Fibroblast of gingiva (primary cell): Measurements from ENCODE around the gene PRDM16.
"Not testable (repeated sequence)": the region's sequence is repeated elsewhere in the genome, so short reads cannot be mapped to it uniquely, and the experiment has no call there.

Experiments
- DNase-seq: peaks from one replicate; pipeline ENCODE4 v3.0.0-alpha.2; 2011; ENCODE audit warnings: low read depth

Gene PRDM16

DNA sequence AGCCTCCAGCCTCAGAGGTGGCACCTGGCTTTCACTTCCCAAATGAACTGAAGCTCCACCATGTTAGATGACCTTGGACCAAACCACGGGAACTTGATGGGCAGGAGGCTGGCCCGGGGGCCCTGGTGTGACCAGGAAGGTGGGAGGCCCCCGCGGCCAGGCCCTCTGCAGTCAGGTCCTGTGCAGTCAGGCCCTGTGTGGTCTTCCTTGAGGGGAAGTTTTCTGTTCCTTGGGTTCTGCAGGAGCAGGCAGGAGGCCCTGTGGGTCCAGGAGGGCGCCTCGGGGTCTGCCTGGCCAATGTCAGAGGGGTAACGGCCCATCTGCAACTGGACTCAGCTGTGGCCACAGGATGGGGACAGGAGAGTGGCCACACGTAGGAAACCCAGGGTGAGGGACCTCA lies 13.0 kb downstream of the PRDM16 start:
- no peak for DNase-seq

DNA sequence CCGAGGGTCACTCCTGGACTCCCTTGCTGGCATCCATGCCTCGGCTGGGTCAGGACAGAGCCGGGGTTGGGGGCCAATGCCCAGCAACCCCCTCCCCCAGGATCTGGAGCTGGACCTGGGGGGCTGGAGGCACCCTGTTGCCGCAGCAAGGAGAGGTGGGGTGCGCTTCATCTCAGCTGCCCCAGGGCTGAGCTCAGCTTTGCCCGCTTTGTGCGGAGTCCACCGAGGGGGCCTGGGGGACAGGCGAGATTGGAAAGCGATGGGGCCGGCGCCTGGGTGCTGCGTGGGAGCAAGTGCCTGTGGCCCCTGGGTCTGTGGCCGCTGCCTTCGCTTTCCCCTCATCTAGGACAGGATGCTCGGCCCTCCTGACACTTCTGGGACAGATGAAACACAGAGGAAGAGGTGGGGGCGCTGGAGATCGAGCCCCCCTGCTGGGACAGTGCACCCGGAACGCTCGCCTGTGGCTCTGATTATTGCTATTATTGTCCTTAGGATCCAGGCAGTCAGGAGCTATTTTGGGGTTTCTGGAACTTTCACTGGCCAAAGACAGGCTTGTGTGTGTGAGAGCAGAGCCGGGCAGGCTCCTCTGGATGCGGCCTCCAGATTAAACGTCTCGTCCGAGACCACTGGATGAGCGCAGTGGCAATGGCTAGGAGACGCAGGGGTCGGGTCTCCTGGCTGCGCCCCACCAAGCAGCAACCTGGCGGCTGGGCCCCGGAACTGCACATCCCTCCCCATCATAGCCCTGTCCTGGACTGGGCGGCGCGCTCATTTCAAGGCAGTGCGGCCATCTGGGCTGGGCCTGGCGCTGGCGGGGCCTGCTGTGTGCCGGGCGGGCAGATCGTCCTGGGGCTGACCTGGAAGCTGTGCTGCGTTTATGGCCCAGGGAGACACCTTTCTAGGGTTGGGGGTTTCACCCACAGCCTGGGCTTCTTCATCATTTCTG lies 13.8 kb downstream of the PRDM16 start:
- DNase-seq = no peak

DNA sequence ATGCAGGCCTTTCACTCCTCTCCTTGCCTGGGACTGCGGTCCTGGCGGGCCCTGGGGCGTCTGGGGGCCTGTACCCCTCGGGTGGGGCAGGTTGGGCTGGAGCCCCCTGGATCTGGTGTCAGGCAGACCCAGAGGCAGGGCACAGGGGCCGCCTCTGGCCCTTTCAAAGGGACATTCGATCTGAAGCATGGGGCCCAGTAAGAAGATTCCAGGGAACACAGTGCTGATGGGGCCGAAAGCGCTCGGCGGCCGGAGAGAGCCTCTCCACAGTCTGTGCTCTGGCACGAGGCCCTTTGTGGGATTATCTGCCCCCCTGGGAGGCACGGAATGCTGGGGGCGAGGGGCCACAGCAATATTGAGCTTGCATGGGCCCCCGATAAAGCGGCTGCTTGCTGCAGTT lies 15.2 kb downstream of the PRDM16 start:
- DNase-seq = no peak

DNA sequence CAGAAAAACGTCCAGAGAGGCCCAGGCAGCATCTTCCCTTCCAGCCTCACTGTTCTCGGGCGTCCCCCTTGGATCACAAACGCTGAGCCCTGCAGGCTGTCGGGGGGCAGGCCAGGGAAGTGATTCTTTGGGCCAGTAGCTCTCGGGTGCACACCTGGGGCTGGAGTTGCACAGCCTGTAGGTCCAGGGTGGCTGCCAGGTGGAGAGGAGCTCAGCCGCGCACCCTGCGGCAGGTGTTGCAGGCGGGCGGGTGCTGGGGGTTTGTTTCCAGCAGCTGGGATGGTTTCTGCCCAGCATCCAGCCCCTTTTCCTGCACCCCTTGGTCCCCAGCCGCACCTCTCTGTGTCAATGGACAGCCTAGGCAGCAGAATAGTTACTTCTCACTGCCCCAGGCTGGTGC lies 15.7 kb downstream of the PRDM16 start:
- no peak for DNase-seq

DNA sequence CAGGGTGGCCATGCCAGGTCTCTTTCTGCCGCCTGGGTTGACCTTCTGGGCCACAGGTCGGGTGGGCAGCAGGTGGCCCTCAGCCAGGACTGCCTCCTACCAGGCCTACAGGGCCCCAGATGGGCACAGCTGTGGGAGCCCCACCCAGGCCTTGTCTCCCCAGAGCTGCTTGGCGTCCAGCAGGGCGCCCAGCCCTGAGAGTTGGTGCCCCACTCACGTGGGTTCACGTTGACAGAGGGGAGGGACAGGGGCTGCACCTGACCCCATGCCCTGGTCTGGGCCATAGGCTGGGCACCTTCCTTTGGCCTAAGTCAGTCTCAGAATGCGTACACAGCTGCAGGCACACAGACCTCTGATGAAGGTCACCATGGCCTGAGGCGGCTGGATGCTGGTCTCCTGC lies 16.7 kb downstream of the PRDM16 start:
- DNase-seq = no peak

DNA sequence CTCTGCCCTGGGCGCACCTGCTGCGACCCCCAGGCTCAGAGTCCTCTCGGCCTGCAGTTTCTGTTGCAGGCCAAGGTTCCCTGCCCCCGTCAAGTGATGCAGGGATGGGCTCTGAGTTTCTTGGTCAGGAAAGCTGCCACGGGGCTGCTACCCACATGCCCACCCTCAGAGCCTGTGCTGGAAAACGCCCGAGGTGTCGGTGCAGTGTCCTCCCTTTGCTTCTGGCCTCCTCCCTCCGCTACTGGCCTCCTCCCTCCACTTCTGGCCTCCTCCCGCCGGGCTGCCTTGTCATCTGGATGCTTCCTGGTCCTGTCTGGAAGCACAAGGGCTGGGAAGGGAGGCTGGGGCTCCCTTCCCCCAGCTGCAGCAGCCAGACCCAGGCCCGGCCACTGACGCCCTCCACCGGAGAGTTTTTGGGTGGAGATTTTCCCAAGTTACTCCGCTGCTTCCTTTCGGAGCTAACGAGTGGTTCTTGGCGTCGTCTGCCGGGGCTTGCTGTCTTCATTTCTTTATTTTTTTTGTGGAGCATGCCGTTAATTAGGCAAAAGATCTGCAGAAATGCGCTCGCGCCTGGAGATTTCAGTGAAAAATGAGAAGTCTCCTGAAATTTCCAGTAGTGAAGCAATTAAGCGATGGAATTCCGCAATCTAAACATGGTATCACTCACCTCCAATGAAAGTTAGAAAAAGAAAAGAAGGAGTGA lies 17.4 kb downstream of the PRDM16 start:
- no peak for DNase-seq

DNA sequence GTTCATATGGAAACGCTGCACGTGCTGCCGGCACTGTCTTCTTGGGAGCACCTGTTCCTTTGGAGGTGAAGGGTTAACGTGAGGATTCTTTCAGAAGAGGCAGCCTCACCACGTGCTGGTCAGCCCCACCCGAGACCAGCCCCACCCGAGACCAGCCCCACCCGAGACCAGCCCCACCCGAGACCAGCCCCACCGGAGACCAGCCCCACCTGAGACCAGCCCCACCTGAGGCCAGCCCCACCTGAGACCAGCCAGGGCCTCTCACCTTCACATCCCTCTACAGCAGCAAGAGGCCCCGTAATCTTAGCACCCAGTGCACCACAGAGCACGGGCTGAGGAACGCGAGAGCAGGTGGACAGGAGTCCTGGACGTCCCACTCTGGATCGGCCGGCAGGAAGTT lies 18.0 kb downstream of the PRDM16 start:
- no peak for DNase-seq

DNA sequence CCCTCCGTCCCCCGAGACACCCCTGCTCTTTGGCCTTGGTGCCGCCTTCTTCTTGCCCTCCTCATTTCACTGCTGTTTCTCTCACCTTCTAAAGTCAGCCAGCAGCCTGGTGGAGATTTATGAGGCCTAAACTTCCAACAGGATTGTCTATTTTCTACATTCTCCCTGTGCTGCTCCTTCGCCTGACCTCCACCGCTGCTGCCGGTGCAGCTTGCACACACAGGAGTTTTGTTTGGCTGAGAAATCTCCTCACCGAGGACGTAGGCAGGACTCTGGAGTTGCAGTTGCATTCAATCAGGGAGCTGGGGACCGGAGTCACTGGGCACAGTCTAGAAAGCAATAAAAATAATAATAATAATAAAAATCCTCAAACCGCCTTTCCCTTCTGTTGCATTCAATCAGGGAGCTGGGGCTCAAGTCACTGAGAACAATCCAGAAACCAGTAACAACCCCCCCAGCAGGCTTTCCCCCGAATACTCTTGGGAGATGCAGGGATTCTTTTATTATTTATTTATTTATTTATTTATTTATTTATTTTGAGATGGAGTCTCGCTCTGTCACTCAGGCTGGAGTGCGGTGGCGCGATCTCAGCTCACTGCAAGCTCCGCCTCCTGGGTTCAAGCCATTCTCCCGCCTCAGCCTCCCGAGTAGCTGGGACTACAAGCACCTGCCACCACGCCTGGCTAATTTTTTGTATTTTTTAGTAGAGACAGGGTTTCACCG lies 19.1 kb downstream of the PRDM16 start:
- DNase-seq = not testable (repeated sequence)

DNA sequence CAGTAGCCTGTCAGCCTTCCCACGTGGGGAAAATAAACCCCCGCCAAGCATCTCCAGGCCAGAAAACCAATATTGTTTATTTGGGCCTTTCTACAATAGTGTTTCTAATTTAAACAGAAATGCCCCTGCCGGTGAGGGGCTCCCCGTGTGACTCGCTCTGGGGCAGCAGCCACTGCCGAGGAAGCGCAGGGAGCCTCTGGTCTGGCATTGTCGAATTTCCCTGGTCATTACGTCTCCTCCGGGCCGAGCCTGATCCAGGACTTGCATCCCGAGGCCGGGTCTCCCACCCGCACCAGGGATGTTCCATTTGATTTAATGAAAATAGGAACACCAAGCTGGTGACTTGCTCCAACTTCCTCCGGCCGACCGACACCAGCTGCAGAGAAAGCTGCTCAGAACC lies 20.5 kb downstream of the PRDM16 start:
- no peak for DNase-seq

DNA sequence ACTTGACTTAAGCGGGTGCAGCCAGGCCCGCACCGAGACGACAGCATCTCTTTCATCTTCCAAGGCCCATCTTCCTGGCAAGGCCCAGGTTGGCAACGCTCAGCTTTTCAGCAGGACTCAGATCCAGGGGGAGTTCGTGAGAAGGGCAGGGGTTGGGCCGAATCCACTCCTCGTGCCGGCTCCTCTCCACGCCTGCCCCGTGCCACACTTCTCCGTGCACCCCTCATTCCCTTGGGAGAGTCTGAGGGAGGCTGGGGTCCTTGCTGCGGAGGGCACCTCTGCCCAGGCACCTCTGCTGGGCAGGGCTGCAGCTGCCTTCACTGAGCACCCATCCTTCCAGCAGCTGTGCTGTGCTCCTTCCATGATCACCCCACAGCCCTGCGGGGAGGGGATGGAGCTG lies 22.3 kb downstream of the PRDM16 start:
- DNase-seq = no peak

DNA sequence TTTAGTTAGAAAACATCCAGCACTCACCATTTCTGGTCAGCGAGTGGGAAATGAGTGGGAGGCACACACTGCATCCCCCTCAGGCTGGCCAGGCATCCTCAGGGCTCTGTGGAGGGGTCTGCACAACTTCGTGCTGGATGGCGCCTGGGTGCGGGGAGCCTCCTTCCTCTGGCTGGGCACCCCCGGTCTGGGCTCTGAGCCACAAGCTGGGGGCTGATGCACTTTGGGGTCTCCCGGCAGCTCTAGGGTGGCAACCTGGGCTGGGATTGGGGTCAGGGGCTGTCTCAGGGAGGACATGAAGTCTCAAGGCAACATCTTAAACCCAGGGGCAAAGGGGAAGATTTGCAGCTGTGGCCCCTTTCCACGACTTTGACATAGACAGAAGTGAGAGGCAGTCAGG lies 23.5 kb downstream of the PRDM16 start:
- no peak for DNase-seq

DNA sequence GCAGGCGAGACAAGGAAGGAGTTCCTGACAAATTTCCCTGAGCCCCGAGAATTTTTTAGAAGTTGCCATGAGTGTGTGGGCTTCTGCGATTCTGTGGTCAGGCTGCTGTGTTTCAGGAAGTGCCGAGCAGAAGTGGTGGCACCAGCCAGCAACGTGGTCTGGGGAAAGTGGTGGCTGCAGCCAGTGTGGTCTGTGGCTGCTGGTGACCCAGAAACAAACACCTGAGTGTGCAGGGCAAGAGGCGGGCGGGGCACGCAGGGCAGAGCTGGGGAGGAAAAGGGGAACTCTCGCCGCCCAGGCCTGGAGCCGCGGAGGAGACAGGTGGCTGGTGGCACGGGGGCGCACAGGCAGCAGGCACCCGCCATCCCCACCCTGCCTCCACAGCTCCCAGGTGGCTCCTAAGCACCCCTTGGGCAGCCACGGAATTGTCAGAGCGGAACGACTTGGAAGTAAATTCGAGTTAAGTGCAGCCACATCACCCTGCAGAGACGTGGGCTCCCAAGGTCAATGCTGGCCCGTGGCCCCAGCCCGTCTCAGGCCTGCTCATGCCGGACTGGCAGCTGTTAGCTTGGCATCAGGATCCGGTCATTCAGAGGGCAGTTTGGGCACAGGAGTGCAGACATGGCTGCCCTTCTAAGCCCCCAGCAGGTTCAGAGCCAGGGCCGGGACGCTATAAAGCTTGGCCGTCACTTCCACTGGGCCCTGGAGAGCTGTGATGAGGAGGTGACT lies 25.1 kb downstream of the PRDM16 start:
- no peak for DNase-seq

DNA sequence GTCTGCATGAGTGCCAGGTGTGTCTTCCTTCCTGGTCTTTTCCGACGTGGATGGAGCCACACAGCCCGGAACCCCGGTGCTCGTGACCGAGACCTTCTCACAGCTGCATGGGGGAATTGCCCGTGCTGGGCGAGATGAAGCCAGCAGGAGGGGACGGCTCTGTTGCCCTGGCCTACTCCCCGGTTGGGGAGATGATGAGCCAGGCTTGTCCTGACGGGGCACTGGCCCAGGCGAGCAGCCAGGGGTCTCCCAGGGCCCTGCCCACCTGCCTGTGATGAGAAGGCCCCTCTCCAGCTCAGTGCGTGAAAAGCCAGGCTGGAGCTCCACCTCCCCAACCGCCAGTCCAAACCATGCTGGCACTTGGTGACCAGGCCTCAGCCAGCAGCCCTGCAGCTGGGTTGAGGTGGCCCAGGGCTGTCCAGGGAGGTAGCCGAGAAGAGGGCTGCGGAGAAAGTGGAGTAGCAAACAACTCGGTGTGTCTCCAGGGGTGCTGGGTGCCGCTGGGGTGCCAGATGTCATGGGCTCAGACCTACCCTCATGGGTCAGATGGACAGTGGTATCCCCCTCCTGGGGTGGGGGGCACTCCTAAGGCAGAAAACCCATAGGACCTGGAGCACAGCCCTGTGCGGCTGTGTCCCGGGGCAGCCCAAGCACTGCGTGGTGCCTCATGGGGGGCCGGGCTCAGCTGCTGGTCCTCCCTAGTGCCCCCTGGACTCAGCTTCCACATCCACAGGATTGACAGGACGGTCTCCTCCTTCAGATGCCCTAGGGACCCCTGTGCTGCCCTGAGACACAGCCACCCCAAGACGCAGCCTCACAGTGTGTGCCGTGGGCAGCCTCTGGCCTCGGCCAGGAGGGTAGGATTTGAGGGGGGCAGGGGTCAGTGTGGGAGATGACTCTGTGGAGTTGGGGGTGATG lies 26.1 kb downstream of the PRDM16 start:
- DNase-seq = no peak

DNA sequence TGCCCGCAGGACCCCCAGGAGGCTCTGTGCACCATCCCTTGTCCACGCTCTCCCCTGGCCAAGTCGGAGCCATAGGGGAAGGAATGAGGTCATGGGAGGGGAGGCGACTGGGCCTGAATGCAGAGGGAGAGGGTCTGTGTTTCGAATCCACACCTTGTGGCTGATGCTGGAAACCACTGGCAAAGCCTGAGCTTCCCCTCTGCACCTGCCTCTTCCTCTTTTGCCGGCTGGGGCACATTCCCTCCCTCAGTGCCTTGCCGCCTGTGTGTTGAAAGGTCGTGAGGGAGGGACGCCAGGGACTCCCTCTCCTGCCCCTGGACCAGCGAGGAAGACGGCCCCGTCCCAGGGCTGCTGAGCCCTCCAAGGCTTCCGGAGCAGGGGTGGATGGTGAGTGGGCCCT lies 27.3 kb downstream of the PRDM16 start:
- no peak for DNase-seq

DNA sequence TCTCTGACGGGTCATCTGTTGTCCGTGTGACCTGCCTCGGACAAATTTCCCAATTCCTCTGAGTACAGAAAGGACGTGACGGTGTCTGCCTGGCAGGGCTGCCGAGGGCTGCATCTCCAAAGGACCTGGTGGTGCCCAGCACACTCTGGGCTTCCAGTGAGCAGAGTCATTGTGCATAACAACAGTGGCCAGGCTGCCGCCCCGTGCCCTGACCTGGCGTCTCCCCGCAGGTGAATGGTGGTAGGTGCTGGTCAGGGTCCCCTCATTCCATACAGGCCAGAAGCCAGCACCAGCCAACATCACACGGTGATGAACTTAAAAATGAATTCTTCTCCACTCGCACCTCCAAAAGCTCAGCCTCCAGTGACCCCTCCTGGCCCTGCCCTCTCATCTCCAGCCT lies 28.2 kb downstream of the PRDM16 start:
- DNase-seq = no peak

DNA sequence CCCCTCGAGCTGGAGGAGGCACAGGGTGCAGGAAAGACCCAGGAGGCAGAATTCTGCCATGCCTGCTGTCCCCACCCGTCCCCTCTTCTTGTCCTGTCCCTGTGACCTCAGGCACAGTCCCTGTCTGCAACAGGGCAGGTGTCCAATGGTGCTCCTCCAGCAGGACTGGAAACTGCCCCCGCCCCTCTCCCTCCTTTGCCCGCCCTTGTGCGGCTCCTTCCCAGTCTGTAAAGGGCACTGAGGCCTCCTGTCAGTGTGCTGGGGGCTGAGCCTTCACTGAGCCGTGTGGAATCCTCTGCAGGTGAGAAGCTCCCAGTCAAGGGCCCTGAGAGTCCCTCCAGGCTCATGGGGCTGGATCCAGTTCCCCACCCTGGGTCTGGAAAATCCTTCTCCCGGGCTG lies 28.9 kb downstream of the PRDM16 start:
- DNase-seq = no peak

DNA sequence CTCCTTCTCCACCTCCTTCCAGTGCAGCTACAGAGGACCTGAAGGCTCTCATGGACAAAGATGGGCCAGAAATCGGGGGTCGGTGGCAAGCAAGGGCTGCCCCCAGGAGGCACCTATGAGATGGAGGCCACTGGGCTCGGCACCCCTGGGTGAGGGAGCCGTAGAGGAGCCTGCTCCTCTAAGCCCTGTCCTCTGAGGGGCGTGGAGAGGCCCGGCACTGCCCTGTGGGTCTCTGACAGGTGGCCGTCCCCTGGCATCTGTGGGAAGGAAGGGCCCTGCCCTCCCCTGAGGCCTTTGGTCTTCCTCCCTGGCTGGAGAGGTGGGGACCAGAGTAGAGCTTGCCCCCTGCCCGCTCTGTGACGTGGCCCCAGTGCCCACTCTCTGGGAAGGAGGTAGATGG lies 30.9 kb downstream of the PRDM16 start:
- DNase-seq = no peak

DNA sequence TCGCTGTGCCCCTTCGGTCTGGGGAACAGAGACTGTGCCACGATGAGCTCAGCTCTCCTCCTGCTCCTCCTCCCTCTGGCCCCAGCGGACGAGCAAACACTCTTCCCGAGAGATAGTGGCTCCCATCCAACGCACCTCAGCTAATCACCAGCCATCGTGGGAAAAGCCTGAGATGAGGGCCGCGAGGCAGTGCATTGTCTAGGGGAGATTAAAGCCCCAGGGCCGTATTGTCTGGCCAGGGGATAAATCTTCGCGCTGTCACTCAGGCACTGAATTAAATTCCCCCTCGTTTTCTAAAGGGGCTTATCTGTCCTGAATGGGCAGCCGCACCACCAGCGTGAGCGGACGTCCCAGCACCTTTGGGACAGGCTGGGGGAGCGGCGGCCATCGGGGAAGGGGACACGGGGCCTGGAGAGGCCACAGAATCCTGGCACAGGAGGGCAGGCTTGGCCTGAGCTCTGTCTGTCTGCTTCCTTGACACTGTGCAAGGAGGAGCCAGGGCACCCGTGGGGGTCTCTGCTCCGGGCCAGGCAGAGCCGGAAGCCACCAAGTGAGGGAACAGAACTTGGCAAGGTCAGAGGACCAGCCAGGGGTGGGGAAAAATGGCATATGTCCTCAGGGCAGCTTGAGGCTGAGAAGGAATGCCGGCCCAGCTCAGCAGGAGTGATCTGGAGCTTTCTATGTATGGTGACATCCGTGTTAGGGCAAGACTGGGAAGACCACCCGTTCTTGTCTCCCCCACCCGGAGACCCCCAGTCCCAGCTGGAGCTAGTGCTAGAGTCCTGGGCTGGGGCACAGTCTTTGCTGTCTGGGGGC lies 32.3 kb downstream of the PRDM16 start:
- no peak for DNase-seq

DNA sequence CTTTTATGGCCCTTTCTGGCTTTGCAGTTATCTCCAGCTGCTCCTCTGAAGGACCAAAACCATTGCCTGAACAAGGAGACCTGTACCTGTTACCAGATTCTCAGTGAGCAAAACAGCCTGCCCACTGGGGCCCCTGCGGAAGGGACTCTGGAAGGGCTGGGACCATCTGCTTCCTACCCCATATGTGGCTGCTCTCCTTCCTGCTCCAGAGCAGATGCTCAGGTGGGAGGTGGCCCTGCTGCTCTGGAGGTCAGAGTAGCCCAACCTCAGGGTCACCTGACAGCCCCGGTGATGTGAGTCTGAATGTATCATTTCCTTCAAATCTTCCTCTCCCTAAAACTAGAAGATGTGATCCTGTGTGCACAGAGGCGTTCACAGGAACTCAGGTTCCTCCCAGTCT lies 33.6 kb downstream of the PRDM16 start:
- DNase-seq = no peak
